HG02884 (cell line): Measurements from ENCODE around the gene TCF7.

Experiments
- ATAC-seq: cut with Tn5 transposase; IDR thresholded peaks from one replicate; pipeline ENCODE4 v1.9.1; 2021; ENCODE audit warnings: mild to moderate bottlenecking, moderate library complexity; ENCODE audit not compliant: unreplicated experiment

The TCF7 gene

GRCh38 chr5:134129411-134130238 lies 15.1 kb downstream of the TCF7 start:
- no peak for ATAC-seq

- ATAC-seq: no peak
Measured at GRCh38 chr5:134130239-134130945, 15.9 kb downstream of the TCF7 start.

- no peak for ATAC-seq
Measured at GRCh38 chr5:134131165-134131564, 16.7 kb downstream of the TCF7 start.

- no peak for ATAC-seq
Measured at GRCh38 chr5:134131578-134132350, 17.3 kb downstream of the TCF7 start.

GRCh38 chr5:134132372-134133187 lies 18.1 kb downstream of the TCF7 start:
- peak; percentile 69 for ATAC-seq

GRCh38 chr5:134133188-134133994 lies 18.9 kb downstream of the TCF7 start:
- no peak for ATAC-seq

GRCh38 chr5:134133995-134134541 lies 19.6 kb downstream of the TCF7 start:
- no peak for ATAC-seq

GRCh38 chr5:134135091-134135655 lies 20.7 kb downstream of the TCF7 start:
- ATAC-seq: no peak

GRCh38 chr5:134136221-134136631 lies 21.7 kb downstream of the TCF7 start:
- no peak for ATAC-seq

- ATAC-seq: no peak
Measured at GRCh38 chr5:134136771-134137170, 22.3 kb downstream of the TCF7 start.

- ATAC-seq: peak; percentile 86
Measured at GRCh38 chr5:134138416-134139376, 24.2 kb downstream of the TCF7 start.

GRCh38 chr5:134139377-134139851 lies 24.9 kb downstream of the TCF7 start:
- no peak for ATAC-seq

- no peak for ATAC-seq
Measured at GRCh38 chr5:134139891-134140469, 25.5 kb downstream of the TCF7 start.

GRCh38 chr5:134140530-134141201 lies 26.2 kb downstream of the TCF7 start:
- peak; percentile 35 for ATAC-seq

GRCh38 chr5:134141331-134142050 lies 27.0 kb downstream of the TCF7 start:
- ATAC-seq: no peak

GRCh38 chr5:134142052-134142451 lies 27.6 kb downstream of the TCF7 start:
- ATAC-seq: no peak
